ENCODE data around the gene RAB11FIP4.

- TF ChIP-seq RAD21 (IDR thresholded peaks at IDR 0.05; ENCODE audit: low read depth) (no peak), CTCF (IDR thresholded peaks at IDR 0.05 in 2 of 3, conservative IDR thresholded peaks at IDR 0.05 in 1 of 3; ENCODE audit: borderline replicate concordance in 1 of 3, insufficient read depth in 1 of 3, low read depth in 2 of 3, low read length in 2 of 3) (no peak), CEBPB (IDR thresholded peaks at IDR 0.05; ENCODE audit: low read depth) (no peak), POLR2A (IDR thresholded peaks at IDR 0.05; ENCODE audit: borderline replicate concordance, extremely low read depth, insufficient read depth, insufficient read length) (no peak), EZH2 (IDR thresholded peaks at IDR 0.05) (no peak), MAX (IDR thresholded peaks at IDR 0.05) (no peak), ATF3 (IDR thresholded peaks at IDR 0.05) (no peak), SIN3A (IDR thresholded peaks at IDR 0.05; ENCODE audit: low read depth) (no peak), TCF7L2 (IDR thresholded peaks at IDR 0.05; ENCODE audit: borderline replicate concordance, extremely low read depth, insufficient read depth, insufficient read length) (no peak)
Observed at GRCh38 chr17:31479062-31479408, 87.6 kb downstream of the RAB11FIP4 start.

All from HCT116 (cell line).